GM21515 (cell line): ENCODE data around the gene DUSP19.

Experiments used
- ATAC-seq: cut with Tn5 transposase; IDR thresholded peaks from one replicate; pipeline ENCODE4 v1.9.1; 2021; ENCODE audit not compliant: unreplicated experiment

Gene DUSP19

GRCh38 chr2:183063083-183063482 lies 15.5 kb upstream of the DUSP19 start:
- no peak for ATAC-seq

- ATAC-seq, result no peak
Observed at GRCh38 chr2:183068561-183068960, 10.0 kb upstream of the DUSP19 start.

DNA sequence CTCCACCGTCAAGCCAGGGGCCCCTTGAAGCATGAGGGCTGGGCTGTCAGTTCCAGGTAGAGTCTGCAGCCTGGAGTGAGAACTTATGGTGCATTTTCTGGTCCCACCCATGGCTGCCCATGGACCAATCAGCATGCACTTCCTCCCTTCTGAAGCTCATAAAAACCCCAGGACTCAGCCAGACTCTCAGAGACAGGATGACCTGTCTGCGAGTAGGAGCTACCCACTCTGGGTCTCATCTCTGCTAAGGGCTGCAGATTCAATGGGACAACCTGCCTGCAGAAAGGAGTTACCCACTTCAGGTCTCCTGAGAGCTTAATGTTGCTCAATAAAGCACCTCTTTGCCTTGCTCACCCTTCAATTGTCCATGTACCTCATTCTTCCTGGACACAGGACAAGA lies 9.4 kb upstream of the DUSP19 start:
- ATAC-seq, result no peak

DNA sequence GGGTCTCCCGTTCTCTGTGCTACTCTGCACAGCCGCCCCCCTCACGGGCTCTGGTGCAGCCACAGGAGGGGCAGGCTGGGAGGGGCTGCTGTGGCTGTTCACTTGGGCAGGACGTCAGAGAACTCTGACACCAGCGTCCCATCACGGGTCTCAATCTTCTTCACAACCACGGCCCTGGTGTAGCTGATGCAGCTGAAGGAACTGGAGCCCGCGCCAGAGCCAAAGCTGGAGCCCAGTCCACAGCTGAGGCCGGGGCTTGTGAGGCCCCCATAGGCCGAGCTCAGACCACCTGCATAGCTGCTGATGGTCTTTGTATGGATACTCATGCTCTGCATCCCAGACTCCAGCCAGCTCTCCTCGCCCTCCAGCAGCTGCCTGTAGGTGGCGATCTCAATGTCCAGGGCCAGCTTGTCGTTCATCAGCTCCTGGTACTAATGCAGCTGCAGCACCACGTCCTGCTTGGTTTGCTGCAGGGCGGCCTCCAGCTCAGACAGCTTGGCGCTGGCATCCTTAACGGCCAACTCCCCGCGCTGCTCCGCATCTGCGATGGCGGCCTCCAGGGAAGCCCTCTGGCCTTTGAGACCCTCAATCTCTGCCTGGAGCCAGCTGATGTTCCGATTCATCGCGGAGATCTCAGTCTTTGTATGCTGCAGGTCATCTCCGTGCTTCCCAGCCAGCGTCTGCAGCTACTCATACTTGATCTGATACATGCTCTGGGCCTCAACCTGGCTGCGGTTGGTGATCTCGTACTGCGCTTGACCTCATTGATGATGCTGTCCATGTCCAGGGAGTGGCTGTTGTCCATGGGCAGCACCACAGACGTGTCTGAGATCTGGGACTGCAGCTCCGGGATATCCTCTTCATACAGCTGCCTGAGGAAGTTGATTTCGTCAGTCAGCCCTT lies 7.4 kb upstream of the DUSP19 start:
- no peak for ATAC-seq

DNA sequence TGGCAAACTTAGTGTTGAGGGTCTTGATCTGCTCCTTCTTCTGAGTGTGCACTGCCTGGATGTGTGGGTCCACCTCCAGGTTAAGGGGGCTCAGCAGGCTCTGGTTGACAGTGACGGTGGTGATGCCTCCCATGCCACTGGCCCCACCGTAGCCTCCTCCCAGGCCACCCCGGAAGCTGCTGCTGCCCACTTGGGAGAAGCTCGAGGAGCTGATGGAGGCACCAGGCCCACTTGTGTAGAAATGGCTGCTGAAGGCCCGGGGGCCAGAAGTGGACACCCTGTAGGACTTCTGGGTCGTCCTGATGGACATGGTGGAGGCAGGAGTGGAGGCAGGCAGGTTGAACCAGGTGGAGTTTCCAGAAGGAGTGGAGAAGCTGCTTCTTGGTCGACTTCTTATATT lies 6.4 kb upstream of the DUSP19 start:
- ATAC-seq, result no peak

DNA sequence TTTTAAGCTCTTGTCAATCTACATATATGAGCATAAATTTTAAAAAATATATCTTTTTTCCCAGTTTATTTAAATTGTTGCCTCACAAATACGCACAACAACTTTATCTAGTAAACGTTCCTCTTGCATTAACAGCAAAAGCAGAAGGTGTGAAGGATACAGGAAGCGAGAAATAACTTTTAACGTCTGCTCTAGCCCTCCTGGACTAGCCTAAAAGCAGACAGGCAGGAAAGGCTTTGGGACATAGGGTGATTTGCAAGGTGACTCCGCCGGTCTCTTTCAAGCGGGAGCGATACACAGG lies 434 bp upstream of the DUSP19 start:
- ATAC-seq, result no peak

- peak; percentile 7 for ATAC-seq
Observed at GRCh38 chr2:183079139-183079775, 710 bp downstream of the DUSP19 start.

DNA sequence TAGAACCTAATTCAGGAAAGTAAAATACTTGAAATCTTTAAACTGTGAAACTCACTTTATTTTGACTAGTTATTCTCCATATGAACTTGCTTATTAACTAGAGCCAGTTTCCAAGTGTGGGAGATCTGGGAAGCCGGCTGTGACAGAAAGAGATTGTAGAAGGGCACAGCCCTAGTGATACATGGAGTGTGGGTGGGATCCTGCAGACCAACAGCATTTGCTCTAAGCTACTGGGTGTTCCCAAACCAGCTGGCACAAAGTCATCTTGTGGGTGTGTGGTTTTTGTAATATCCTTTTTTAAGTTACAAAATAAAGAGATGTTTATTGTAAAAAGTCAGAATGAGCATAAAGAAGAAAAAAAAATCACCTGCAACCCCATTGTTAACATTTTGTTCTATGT lies 3.4 kb downstream of the DUSP19 start:
- ATAC-seq, result no peak

DNA sequence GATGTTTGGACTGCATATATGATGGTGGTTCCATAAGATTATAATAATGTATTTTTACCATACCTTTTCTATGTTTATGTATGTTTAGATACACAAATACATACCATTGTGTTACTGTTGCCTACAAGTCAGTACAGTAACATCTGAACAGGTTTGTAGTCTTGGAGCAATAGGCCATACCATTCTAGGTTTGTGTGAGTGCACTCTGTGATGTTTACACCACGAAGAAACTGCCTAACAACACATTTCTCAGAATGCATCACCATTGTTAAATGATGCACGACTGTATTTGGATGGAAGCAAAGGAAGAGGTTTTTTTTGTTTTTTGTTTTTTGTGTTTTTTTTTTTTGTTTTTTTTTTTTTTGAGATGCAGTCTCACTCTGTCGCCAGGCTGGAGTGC lies 9.5 kb downstream of the DUSP19 start:
- no peak for ATAC-seq

GRCh38 chr2:183089192-183089851 lies 10.8 kb downstream of the DUSP19 start:
- ATAC-seq, result peak; percentile 51

DNA sequence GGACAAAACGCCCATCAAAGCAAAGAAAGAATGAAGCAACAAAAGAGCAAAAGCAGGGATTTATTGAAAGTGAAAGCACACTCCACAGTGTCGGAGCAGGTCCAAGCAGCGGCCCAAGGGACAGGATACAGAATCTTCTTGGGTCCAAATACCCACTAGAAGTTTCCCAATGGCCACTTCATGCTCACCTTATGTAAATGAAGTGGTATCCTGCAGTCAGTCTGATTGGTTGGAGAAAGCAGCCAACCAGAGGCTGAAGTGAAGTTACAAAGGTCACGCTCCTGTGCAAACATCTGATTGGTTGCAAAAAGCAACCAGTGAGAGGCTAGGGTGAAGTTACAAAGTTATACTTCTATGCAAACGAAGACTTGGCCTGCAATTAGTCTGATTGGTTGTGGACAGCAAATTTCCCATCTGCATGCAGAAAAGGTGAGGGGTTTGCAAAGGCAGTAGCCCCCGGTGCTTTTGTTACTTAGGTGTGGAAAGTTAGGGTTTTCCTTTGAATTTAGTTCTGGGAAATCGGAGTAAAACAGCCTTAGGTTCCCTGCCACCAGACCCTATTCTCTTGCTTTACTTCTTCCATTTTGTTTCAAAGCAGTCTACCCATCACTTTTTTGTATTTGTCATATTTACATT lies 12.9 kb downstream of the DUSP19 start:
- no peak for ATAC-seq

GRCh38 chr2:183091954-183092345 lies 13.4 kb downstream of the DUSP19 start:
- ATAC-seq, result no peak

- peak; percentile 71 for ATAC-seq
Observed at GRCh38 chr2:183093857-183094657, 15.5 kb downstream of the DUSP19 start.

DNA sequence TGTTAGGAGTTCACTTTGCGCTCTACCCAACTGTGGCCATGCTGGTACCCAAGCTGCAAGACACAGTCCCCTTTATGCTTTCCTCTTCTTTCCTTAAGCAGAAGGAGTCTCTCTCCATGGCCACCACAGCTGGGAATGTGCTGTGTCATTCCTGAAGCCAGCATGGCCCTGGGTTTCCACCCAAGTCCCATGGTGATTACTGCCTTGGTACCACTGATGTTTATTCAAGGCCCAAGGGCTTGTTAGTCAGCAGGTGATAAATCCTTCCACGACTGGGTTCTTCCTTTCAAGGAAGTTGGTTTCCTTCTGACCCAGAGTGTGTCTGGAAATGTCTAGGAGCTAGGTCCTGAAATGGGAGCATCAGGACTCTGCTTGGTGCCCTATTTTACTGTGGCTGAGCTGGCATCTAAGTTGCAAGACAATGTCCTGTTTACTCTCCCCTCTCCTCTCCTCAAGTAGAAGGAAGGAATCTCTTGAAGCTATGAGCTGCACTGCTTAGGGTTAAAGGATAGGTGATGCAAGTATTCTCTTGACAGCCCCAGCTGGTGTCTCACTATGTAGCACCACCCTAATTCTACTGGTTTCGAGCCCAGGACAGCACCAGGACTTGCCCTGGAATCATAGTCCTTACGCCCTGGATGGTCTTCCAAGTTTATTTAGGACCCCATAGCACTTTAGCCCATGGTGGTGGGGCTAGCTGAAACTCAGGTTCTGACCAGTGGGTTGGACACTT lies 27.0 kb downstream of the DUSP19 start:
- ATAC-seq, result no peak

- ATAC-seq, result no peak
Observed at GRCh38 chr2:183112577-183112976, 34.0 kb downstream of the DUSP19 start.

DNA sequence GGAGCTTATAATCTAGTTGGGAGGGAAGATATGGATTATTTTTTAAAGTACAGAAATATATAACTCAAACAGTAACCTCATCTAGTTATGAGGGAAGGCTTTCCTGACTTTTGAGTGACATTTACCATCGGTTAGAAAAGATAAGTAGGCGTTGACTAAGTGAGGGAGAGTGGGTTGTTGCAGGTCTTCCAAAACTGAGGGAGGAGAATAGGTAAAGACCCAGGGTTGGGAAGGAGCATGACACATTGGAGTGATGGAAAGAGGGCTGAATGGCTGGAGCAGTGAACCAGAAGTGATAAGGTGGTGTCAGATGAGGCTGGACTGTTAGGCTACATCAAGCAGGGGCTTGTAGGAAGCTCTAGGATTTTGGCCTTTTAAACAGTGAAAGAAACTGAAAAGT lies 35.1 kb downstream of the DUSP19 start:
- ATAC-seq, result no peak

DNA sequence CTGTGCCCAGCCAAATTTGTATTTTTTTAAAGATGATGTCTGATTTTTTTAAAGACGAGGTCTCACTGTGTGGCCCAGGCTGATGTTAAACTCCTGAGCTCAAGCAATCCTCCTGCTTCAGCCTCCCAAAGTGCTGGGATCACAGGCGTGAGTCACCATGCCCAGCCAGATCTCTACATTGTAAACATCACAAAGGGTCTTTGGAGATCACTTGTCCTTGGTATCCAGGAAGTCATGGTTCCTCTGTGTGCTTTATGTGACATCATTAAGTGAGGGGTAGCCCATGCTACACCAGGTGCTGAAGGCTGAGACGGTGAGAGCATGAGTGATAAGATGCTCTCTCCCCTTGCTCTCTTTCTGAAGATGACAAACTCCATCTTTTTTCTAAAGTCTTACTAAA lies 38.7 kb downstream of the DUSP19 start:
- no peak for ATAC-seq

- ATAC-seq, result no peak
Observed at GRCh38 chr2:183123117-183123958, 44.8 kb downstream of the DUSP19 start.

GRCh38 chr2:183123959-183124221 lies 45.3 kb downstream of the DUSP19 start:
- peak; percentile 35 for ATAC-seq
